Thyroid gland (tissue), 4 donors: ENCODE results near the gene MAP7. TPM values are rescaled to one million over a fixed set of nuclear protein-coding genes. Genes with fewer than 3 reads are reported as not detected.
"Not testable (repeated sequence)": the region's sequence is repeated elsewhere in the genome, so short reads cannot be mapped to it uniquely, and the experiment has no call there.

Experiments
- DNase-seq, 2 donors: peaks; one replicate each; pipeline ENCODE4 v3.0.0-alpha.2; 2019
- H3K27ac ChIP-seq, 3 donors: fragments of 200-600 bp; sonication (generic); 1 replicate in 2 of 3; 2 replicates in 1 of 3; pipeline ENCODE4 v1.5.1; 2016 to 2019; ENCODE audit warnings: mild to moderate bottlenecking in 1 of 3, moderate library complexity in 1 of 3
- H3K27me3 ChIP-seq: fragments of 200-600 bp; sonication (generic); one replicate; pipeline ENCODE4 v1.5.1; 2019
- H3K36me3 ChIP-seq, 2 donors: fragments of 200-600 bp; sonication (generic); one replicate each; pipeline ENCODE4 v1.5.1; 2016 to 2019
- H3K4me1 ChIP-seq, 2 donors: fragments of 200-600 bp; sonication (generic); one replicate each; pipeline ENCODE4 v1.5.1; 2017 to 2019
- H3K4me3 ChIP-seq, 3 donors: fragments of 200-600 bp; sonication (generic); replicated peaks in 1 of 3; 1 replicate in 2 of 3; 2 replicates in 1 of 3; pipeline ENCODE4 v1.5.1; 2016; ENCODE audit warnings: mild to moderate bottlenecking in 1 of 3
- H3K9me3 ChIP-seq: fragments of 200-600 bp; sonication (generic); one replicate; pipeline ENCODE4 v1.5.1; 2017
- POLR2A ChIP-seq, 2 donors: fragments of 450-650 bp; IDR thresholded peaks; one replicate each; pipeline ENCODE4 v1.6.1; 2017; ENCODE audit warnings: antibody characterized with exemption in 2 of 2, mild to moderate bottlenecking in 2 of 2, moderate library complexity in 1 of 2
- WGBS, 2 donors: methylation state at CpG; one replicate each; pipeline ENCODE4 v1.1.5; 2017; 5-methylcytosine and 5-hydroxymethylcytosine counted together
- intact Hi-C: fragments of 100-400 bp; cut with DNase I; formaldehyde crosslinking; loops from one replicate; pipeline ENCODE4 v1.15.1; 2023
- total RNA-seq, 4 donors: library from RNA; depleted of rRNA; stranded (reverse); fragments of >200 nt; gene quantifications; one replicate each; pipeline ENCODE4 v1.2.3, GENCODE V29; 2016
- TF ChIP-seq, protein P1 (sequence below), 6 experiments: fragments of 200-600 bp in 3 of 6; fragments of 450-650 bp in 3 of 6; sonication (generic) in 3 of 6; IDR thresholded peaks; one replicate each; pipeline ENCODE4 v1.5.1; 2016 to 2019; ENCODE audit warnings: antibody characterized with exemption in 6 of 6, mild to moderate bottlenecking in 2 of 6, inconsistent platforms in 1 of 6, moderate library complexity in 1 of 6

MAP7 gene
- total RNA-seq, 4 donors from 2014 or later, result 24.5 to 46.0 (median 36.0) TPM

DNA sequence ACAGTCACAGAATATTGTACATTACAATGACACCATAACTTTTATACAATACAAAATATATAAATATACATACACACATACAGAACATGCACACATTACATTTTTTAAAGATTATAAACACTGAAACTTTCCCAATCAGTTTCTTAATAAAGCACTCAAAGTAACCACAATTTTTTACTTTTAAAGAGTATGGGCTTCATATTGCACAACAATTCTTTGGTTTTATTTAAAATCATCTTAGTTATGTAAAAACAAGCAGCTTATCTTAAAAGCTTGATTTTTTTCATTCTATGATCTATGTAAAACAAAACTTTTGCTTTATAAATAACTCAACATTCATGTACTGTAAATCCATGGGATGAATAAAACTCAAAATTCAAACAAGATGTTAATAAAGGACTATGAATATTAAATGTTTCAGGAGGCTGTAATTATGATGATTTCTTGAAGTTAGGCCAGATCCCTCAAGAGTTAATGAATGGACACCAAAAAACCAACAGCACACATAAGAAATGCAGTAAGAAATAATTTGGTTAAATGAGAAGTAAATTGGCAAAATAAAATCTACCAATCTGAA, 167.5 kb downstream of the MAP7 start:
- H3K27me3 ChIP-seq, result no peaks in the 10 kb centered on the region
- intact Hi-C loops, result no loop called here
- H3K4me1 ChIP-seq, result peaks cover 0 to 7% of the 10 kb centered on the region in 2 donors
- no peaks in the 10 kb centered on the region for H3K36me3 ChIP-seq
- no peak for DNase-seq
- no peak overlapping the region for H3K4me3 ChIP-seq
- H3K27ac ChIP-seq, result no peak overlapping the region
- H3K9me3 ChIP-seq, result no peaks in the 10 kb centered on the region
- TF ChIP-seq, protein P1, sequence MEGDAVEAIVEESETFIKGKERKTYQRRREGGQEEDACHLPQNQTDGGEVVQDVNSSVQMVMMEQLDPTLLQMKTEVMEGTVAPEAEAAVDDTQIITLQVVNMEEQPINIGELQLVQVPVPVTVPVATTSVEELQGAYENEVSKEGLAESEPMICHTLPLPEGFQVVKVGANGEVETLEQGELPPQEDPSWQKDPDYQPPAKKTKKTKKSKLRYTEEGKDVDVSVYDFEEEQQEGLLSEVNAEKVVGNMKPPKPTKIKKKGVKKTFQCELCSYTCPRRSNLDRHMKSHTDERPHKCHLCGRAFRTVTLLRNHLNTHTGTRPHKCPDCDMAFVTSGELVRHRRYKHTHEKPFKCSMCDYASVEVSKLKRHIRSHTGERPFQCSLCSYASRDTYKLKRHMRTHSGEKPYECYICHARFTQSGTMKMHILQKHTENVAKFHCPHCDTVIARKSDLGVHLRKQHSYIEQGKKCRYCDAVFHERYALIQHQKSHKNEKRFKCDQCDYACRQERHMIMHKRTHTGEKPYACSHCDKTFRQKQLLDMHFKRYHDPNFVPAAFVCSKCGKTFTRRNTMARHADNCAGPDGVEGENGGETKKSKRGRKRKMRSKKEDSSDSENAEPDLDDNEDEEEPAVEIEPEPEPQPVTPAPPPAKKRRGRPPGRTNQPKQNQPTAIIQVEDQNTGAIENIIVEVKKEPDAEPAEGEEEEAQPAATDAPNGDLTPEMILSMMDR (IDR thresholded peaks at IDR 0.05), result no peak
- no peak for TF ChIP-seq POLR2A (IDR thresholded peaks at IDR 0.05)

DNA sequence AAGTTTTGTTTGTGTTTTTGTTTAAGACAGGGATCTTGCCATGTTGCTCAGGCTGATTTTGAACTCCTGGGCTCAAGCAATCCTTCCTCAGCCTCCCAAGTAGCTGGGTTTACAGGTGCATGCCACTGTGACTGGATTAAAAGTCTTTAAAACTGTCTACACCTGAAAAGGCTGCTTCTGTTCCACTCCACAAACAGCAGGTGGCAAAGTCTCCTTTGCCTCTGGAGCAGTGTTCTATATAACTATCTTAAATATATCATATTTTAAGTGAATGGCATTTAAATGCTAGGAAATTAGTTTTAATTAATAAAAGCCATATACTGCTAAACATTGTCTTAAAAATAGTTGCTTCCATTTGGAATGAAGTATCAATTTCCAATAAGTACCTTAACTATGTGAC, 171.3 kb downstream of the MAP7 start:
- no peaks in the 10 kb centered on the region for H3K36me3 ChIP-seq
- no peaks in the 10 kb centered on the region for H3K9me3 ChIP-seq
- intact Hi-C loops, result no loop called here
- no peak overlapping the region for H3K27ac ChIP-seq
- DNase-seq, result no peak
- no peaks in the 10 kb centered on the region for H3K27me3 ChIP-seq
- TF ChIP-seq, protein P1 (IDR thresholded peaks at IDR 0.05), result peak in 2 of 6 experiments; percentile 12 to 19
- TF ChIP-seq POLR2A (IDR thresholded peaks at IDR 0.05), result no peak
- H3K4me1 ChIP-seq, result peaks cover 0 to 7% of the 10 kb centered on the region in 2 donors
- H3K4me3 ChIP-seq, result no peak overlapping the region

DNA sequence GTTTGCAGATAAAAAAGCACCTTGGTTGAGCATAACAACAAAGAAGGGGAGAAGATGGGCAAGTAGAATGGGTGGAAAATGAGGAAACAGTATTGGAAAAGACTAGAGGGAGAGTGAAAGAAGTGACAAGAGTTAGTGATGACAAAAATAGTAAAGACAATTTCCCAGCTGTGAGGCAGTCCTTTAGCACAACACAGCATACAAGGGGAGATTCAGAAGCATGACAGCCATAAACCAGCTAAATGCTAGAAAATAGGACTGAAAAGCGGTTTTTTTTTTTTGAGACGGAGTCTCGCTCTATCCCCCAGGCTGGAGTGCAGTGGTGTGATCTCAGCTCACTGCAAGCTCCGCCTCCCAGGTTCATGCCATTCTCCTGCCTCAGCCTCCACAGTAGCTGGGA, 174.4 kb downstream of the MAP7 start:
- WGBS, 2 donors, result 96 to 98% methylated on average over 4 of the region's 4 CpGs

DNA sequence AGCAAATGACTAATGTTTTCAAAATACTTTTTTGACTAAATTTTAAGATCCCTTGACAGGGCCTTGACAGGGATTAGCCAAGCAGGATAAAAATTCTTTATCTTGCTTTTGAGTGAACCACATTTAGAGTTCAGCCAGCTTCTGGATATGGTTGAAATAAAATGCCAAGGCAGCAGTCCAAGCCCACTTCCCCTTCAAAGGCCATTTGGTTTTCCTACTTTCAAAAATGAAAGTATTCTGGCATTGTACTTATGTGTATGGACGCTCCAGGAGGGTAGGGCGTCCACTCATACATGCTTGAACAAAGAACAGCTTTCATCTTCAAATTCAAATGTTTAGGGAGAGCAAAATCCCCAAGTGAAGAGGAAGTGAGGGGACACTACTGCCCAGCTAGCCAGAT, 178.3 kb downstream of the MAP7 start:
- H3K9me3 ChIP-seq, result no peaks in the 10 kb centered on the region
- WGBS, 2 donors, result 37 to 62% methylated on average over 2 of the region's 2 CpGs
- no peak for DNase-seq
- no peak overlapping the region for H3K4me3 ChIP-seq
- peak overlapping the region in 1 of 3 donors; percentile 24 for H3K27ac ChIP-seq
- no peak for TF ChIP-seq POLR2A (IDR thresholded peaks at IDR 0.05)
- TF ChIP-seq, protein P1 (IDR thresholded peaks at IDR 0.05), result no peak
- H3K27me3 ChIP-seq, result no peaks in the 10 kb centered on the region
- intact Hi-C loops, result no loop called here
- no peaks in the 10 kb centered on the region for H3K36me3 ChIP-seq
- H3K4me1 ChIP-seq, result no peaks in the 10 kb centered on the region

More for the DNA sequence above, 174.4 kb downstream of the MAP7 start:
- H3K27me3 ChIP-seq, H3K4me1 ChIP-seq, intact Hi-C loops, H3K27ac ChIP-seq, H3K36me3 ChIP-seq, H3K4me3 ChIP-seq, H3K9me3 ChIP-seq, DNase-seq: not testable (repeated sequence)

DNA sequence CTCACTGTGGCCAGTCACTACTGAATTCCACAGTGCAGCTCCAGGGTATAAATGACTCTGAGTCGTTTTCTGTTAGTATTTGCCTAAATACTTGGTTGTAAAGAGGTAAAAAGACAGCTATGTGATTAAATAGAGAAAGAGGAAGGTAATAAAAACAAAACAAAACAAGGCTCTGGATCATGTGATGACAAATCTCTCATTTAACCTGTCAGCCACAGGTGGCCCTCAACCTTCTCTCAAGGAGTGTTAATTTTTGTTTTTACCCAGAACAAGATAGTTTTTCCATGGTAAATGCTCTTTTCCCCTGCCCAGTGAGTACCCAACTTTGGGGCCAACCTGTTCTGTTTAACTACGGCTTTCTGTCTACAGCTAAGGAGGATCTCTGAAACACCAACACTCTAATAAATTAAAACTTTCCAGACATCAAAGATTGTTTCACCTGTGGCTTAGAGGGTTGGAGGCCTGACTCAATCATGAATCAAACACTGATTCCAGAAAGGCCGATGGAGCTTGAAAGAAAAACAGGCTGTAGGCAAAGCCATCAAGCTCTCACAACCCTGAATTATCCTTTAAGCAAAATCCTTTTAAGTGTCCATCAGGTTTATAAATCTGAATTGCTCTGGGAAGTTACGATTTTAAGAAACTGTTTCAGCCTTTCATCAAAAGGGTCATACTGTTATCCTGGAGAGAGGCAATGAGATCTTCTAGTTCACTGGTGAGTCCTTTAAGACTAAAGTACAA, 179.1 kb downstream of the MAP7 start:
- 79% methylated on average over 4 of the region's 4 CpGs for WGBS, 2 donors
- Histone ChIP-seq H3K4me1 (no peaks in the 10 kb centered on the region), H3K36me3 (no peaks in the 10 kb centered on the region), H3K9me3 (no peaks in the 10 kb centered on the region), H3K4me3 (no peak overlapping the region), H3K27ac (no peak overlapping the region), H3K27me3 (no peaks in the 10 kb centered on the region)
- DNase-seq, result no peak
- intact Hi-C loops, result no loop called here
- TF ChIP-seq POLR2A (IDR thresholded peaks at IDR 0.05), result no peak
- TF ChIP-seq, protein P1 (IDR thresholded peaks at IDR 0.05), result no peak
